ENCODE data around the gene KLHDC10.
"Not testable (repeated sequence)": the region's sequence is repeated elsewhere in the genome, so short reads cannot be mapped to it uniquely, and the experiment has no call there.

KLHDC10 gene

DNA sequence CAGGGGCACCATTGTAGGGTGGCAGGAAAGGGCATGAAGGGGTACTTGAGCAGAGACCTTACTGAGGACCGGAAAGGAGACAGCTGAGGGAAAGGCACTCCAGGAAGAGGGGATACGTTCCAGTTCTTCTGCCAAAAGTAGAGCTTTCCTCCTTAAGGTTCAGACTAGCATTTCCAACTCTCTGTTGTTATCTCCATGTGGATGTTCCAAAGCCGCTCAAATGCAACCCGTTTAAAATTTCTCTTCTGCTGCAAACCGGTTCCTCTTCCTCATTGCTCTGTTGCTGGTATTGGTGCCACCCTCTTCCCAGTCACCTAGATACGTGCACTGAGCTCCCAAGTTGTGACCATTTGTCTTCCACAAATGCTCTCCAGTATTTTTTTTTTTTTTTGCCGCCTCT, 87.4 kb downstream of the KLHDC10 start:
- no peak for DNase-seq

DNA sequence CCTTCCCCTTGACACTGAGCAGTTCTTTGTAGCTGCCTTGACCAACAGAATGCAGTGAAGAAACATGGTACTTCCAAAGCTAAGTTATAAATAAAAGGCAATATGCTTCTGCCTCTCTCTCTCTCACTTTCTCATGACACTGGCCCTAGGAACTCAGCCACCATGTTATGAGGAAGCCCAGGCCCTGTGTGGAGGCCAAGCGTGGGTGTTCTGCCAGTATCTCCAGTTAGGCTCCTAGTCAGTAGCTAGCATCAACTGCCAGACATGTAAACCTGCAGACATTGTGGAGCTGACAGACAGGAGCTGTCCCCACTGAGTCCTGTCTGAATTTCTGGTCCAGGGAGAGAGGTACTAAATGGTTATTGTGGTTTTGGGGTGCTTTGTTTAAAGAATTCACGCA, 89.7 kb downstream of the KLHDC10 start:
- DNase-seq = no peak

DNA sequence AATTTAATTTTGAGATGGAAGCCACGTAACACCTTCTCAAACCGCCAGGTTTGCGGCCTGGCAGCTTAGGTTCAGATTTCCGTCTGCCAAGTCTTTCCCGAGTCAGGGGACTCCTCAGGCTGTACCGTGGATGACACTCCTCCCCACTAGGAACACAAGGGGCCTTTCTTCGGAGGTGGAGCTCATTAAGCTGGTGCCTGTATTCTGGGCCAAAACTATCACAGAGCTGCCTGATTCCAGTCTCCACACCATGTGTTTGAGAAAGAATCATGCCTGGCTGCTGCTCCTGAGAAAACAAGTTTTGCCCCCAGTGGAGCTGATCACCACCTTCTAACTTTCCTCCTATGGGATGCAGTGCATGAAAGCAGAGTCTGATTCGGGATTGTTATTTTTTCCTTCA, 90.1 kb downstream of the KLHDC10 start:
- no peak for DNase-seq

DNA sequence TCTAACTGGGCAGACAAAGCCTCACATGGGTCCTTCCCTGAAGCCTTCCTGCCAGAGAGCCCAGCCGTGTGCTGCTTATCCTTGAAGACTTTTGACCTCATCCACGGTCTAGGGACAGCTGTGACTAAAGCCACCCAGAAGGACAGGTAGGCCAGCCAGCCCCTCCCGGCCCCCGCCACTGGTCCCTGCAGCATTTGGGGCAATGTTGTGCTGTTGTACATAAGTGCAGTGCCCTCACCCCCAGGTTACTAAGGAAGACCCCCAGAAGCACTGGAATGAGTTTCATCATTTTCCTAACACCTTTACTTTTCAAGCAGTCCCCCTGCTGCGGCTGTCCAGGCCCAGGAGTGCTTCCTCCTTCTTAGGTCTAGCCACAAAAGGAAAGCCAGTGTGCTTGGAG, 91.9 kb downstream of the KLHDC10 start:
- no peak for DNase-seq

DNA sequence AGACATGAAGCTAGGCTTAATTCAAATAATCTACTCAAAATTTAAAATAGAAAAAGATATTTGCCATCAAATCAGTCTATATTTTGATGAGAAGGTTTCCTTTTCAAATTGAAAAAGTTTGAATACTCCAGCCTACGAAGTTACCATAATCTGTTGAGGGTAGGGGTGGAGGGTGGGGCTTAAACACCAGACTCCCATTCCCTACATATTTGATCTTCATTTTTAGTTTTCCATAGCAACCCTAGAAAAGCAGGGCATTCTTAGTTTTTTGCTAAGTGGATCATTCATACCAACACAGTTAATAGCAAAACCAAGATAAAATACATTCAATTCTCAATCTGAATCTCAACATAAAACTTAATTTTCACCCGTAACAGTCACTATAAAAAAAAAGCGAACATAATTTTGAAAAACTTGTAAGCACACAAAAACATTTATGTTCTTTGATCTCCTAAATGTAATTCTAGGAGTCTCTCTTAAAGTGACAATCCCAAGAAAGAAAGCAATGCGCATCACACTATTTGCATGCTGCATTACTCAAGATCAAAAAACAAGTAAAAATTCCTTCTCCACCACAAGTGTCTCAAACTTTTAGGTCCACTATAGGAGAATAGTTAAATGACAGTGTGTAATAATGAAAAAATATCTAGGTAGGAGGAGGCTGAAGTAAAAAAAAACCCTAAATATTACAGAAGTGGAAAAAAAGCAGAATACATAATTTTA, 104.1 kb downstream of the KLHDC10 start:
- DNase-seq = no peak

DNA sequence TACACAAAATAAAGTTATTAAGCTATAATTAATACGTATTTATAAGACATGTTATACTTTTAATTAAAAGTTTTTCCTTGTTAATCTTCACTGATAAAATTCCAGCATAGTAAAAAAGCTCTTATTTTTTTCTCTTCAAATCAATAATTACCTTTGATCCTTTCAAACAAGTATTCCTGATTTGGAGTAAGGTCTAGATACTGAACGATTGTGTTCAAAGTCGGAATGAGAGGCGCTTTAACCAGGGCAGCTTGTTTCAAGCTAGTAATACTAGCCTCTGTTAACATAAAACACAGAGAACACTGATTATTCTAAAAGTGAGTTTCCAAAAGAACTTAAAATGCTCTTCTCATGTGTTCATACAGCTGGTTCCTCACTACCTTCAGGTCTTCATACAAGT, 107.9 kb downstream of the KLHDC10 start:
- no peak for DNase-seq

DNA sequence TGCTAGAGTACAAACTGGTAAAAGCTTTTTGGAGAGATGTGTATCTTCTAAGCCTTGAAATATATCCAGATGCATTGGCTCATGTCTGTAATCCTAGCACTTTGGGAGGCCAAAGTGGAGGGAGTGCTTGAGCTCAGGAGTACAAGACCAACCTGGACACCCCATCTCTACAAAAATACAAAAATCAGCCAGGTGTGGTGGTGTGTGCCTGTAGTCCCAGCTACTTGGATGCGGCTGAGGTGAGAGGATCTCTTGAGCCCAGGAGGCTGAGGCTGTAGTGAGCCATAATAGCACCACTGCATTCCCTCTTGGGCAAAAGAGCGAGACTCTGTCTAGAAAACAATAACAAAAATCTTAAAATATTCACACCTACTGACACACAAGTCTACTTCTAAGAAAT, 109.3 kb downstream of the KLHDC10 start:
- DNase-seq = no peak

DNA sequence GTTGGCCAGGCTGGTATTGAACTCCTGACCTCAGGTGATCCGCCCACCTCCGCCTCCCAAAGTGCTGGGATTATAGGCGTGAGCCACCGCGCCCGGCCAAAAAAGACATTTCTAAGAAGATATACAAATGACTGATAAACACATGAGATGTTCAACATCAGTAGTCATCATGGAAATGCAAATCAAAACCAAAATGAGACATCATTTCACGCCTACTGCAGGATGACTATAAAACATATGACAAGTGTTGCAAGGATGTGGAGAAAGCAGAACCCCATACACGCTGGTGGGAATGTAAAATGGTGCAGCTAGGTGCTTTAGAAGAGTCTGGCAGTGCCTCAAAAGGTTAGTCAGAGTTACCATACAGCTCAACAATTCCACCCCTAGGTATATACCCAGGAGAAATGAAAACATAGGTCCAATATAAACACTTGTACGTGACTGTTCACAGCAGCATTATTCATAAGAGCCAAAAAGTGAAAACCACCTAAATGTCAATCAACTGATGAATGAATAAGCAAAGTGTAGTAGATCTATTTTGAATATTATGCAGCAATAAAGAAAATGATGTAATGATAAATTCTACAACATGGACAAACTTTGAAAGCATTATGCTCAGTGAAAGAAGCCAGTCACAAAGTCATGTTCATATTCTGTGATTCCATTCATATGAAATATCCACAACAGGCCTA, 110.4 kb downstream of the KLHDC10 start:
- DNase-seq = no peak

DNA sequence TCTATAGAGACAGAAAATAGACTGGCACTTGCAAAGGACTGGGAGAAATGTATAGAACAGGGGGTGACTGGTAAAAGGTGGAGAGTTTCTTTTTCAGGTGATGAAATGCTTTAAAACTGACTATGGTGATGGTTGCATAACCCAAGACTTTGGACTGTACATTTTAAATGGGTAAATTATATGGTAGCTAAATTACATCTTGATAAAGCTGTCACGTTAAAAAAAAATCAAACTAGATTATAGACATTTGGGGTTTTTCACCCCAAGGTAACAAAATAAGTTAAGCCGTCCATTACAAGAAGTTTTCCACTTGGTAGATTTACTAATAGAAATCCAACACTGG, 110.9 kb downstream of the KLHDC10 start:
- DNase-seq = no peak

DNA sequence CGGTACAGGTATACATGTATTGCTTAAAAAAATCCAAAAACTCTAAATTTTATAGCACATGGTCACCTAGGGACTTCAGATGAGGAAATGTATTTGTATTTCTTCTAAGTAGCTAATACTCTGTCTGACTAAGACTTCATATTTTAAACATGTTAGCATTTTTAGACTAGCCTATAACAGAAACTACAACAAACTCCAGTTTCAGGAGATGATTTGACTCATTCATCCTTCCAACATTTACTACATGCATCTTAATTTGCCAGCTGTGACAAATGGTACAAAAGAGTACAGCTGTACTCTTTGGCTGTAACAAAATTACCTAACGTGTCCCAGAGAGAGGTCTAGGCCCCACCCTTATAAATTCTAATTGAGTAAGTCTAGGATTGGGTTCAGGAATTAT, 112.7 kb downstream of the KLHDC10 start:
- DNase-seq = no peak

DNA sequence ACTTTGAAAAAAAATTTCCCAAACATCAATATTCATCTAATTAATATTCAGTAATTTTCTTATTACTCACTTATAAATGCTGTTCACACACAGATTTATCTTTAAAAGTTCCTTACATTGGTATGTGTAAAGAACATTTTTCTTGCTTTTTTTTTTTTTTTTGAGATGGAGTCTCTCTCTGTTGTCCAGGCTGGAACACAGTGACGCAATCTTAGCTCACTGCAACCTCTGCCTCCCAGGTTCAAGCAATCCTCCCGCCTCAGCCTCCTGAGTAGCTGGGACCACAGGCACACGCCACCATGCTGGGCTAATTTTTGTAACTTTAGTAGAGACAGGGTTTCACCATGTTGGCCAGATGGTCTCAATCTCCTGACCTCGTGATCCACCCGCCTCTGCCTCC, 114.0 kb downstream of the KLHDC10 start:
- DNase-seq = not testable (repeated sequence)
